Activated CD8-positive, alpha-beta memory T cell treated with anti-CD3 and anti-CD28 coated beads for 36 hours (primary cell): ENCODE data around the gene FOXE3. TPM values are rescaled to one million over a fixed set of nuclear protein-coding genes. Genes with fewer than 3 reads are reported as not detected.

ENCODE experiments used
- CTCF ChIA-PET: fragments of 350-600 bp; sonication (Branson Sonifier 250); formaldehyde crosslinking; loops from one replicate; lab custom pipeline; 2021; ENCODE audit warnings: antibody characterized with exemption; lab: Charles Lee
- POLR2A ChIA-PET: fragments of 350-600 bp; sonication (Branson Sonifier 250); formaldehyde crosslinking; loops from one replicate; lab custom pipeline; 2021; ENCODE audit warnings: antibody characterized with exemption; lab: Charles Lee
- total RNA-seq, 2 experiments: library from RNA; stranded (reverse); gene quantifications; one replicate each; pipeline ENCODE4 v1.2.3, GENCODE V29; 2021

The FOXE3 gene
- total RNA-seq, 2 experiments from 2014 or later = not detected

- ChIA-PET CTCF (interaction anchor here (0.9 to 2.1 kb wide), 4 partner anchors 10 to 294 kb away, joined by 3 to 5 read pairs (median 4); no protein-coding TSS in a partner anchor), POLR2A (no interaction called here)
Observed at GRCh38 chr1:47431534-47431933, 15.4 kb downstream of the FOXE3 start.

GRCh38 chr1:47432071-47433036 lies 16.3 kb downstream of the FOXE3 start:
- ChIA-PET POLR2A (no interaction called here), CTCF (interaction anchor here (0.9 to 2.1 kb wide), 4 partner anchors 9 to 294 kb away, joined by 3 to 5 read pairs (median 4); no protein-coding TSS in a partner anchor)

- ChIA-PET POLR2A (no interaction called here), CTCF (interaction anchor here (1.8 to 5.3 kb wide), 3 partner anchors 278 to 294 kb away, joined by 4 to 33 read pairs (median 5); no protein-coding TSS in a partner anchor)
Observed at GRCh38 chr1:47433037-47433421, 16.9 kb downstream of the FOXE3 start.

GRCh38 chr1:47433477-47434050 lies 17.5 kb downstream of the FOXE3 start:
- CTCF ChIA-PET = interaction anchor here (0.7 to 5.3 kb wide), 4 partner anchors 45 to 294 kb away, joined by 3 to 33 read pairs (median 4); no protein-coding TSS in a partner anchor

GRCh38 chr1:47434051-47434842 lies 18.2 kb downstream of the FOXE3 start:
- POLR2A ChIA-PET = no interaction called here
- CTCF ChIA-PET = interaction anchor here (0.7 to 5.3 kb wide), 5 partner anchors 46 to 293 kb away, joined by 3 to 59 read pairs (median 9); no protein-coding TSS in a partner anchor

More at GRCh38 chr1:47433477-47434050, 17.5 kb downstream of the FOXE3 start:
- POLR2A ChIA-PET = no interaction called here

- POLR2A ChIA-PET = interaction anchor here (0.5 kb wide), 1 partner anchor 227 kb away, joined by 3 read pairs; no protein-coding TSS in a partner anchor
- CTCF ChIA-PET = interaction anchor here (0.6 to 5.3 kb wide), 13 partner anchors 13 to 291 kb away, joined by 3 to 59 read pairs (median 4); partner anchors contain the start of gene CMPK1
Observed at GRCh38 chr1:47435506-47436303, 19.6 kb downstream of the FOXE3 start.

- ChIA-PET POLR2A (interaction anchor here (0.5 kb wide), 1 partner anchor 227 kb away, joined by 3 read pairs; no protein-coding TSS in a partner anchor), CTCF (interaction anchor here (0.6 to 5.3 kb wide), 10 partner anchors 12 to 291 kb away, joined by 3 to 59 read pairs (median 8); partner anchors contain the start of gene CMPK1)
Observed at GRCh38 chr1:47436304-47436978, 20.4 kb downstream of the FOXE3 start.

- CTCF ChIA-PET = interaction anchor here (0.7 to 5.3 kb wide), 21 partner anchors 12 to 290 kb away, joined by 3 to 59 read pairs (median 3); partner anchors contain the start of genes CMPK1 and STIL
- POLR2A ChIA-PET = interaction anchor here (0.6 to 1.9 kb wide), 4 partner anchors 94 to 729 kb away, joined by 3 to 7 read pairs (median 6); partner anchors contain the start of gene CMPK1
Observed at GRCh38 chr1:47436979-47437446, 20.9 kb downstream of the FOXE3 start.

GRCh38 chr1:47437447-47438164 lies 21.5 kb downstream of the FOXE3 start, which contains the start of gene FOXD2:
TSS of gene FOXD2 (plus strand) at chr1:47438044. CDS start at chr1:47438136, 92 bp downstream.
- ChIA-PET POLR2A (interaction anchor here (0.5 to 1.9 kb wide), 5 partner anchors 95 to 729 kb away, joined by 3 to 7 read pairs (median 5); partner anchors contain the start of gene CMPK1), CTCF (interaction anchor here (0.7 to 5.3 kb wide), 22 partner anchors 11 to 290 kb away, joined by 3 to 59 read pairs (median 4); partner anchors contain the start of genes CMPK1 and STIL)

GRCh38 chr1:47438165-47439016 lies 22.3 kb downstream of the FOXE3 start:
- ChIA-PET CTCF (interaction anchor here (0.7 to 5.3 kb wide), 17 partner anchors 10 to 289 kb away, joined by 3 to 59 read pairs (median 4); partner anchors contain the start of gene STIL), POLR2A (interaction anchor here (0.5 to 1.9 kb wide), 3 partner anchors 100 to 288 kb away, joined by 3 to 7 read pairs (median 6); partner anchors contain the start of gene CMPK1)

GRCh38 chr1:47439017-47439818 lies 23.1 kb downstream of the FOXE3 start:
- ChIA-PET CTCF (interaction anchor here (1.1 to 5.2 kb wide), 3 partner anchors 10 to 271 kb away, joined by 3 to 59 read pairs (median 3); no protein-coding TSS in a partner anchor), POLR2A (interaction anchor here (1.9 kb wide), 1 partner anchor 106 kb away, joined by 7 read pairs; the partner anchor contains the start of gene CMPK1)

GRCh38 chr1:47439819-47440598 lies 23.9 kb downstream of the FOXE3 start:
- ChIA-PET CTCF (interaction anchor here (1.0 to 2.1 kb wide), 4 partner anchors 9 to 270 kb away, joined by 3 to 9 read pairs (median 3); no protein-coding TSS in a partner anchor), POLR2A (no interaction called here)

- ChIA-PET CTCF (interaction anchor here (1.0 to 2.1 kb wide), 6 partner anchors 8 to 285 kb away, joined by 3 to 9 read pairs (median 3); no protein-coding TSS in a partner anchor), POLR2A (no interaction called here)
Observed at GRCh38 chr1:47440599-47441081, 24.6 kb downstream of the FOXE3 start.
